Psoas muscle (tissue), 8 donors: ENCODE measurements around the gene ACTBL2. TPM values are rescaled to one million over a fixed set of nuclear protein-coding genes. Genes with fewer than 3 reads are reported as not detected.

ENCODE experiments used
- ATAC-seq, 4 donors: fragments of 200-7000 bp; cut with Tn5 transposase; one replicate each; pipeline ENCODE4 v1.9.1; 2020; ENCODE audit warnings: moderate library complexity in 3 of 4, mild to moderate bottlenecking in 2 of 4
- DNase-seq, 2 donors: peaks; one replicate each; pipeline ENCODE4 v3.0.0-alpha.2; 2020
- H3K27ac ChIP-seq: fragments of 200-600 bp; one replicate; pipeline ENCODE4 v1.8.0; 2022
- H3K27me3 ChIP-seq, 3 donors: fragments of 200-600 bp in 1 of 3; one replicate each; pipeline versions ENCODE4 v1.6.1 to v1.8.0; 2013 to 2022; ENCODE audit warnings: low read length in 2 of 3, mild to moderate bottlenecking in 2 of 3, moderate library complexity in 1 of 3; ENCODE audit not compliant: insufficient read depth in 3 of 3
- H3K36me3 ChIP-seq, 2 donors: fragments of 200-600 bp in 1 of 2; one replicate each; pipeline versions ENCODE4 v1.6.1 to v1.8.0; 2013 to 2022; ENCODE audit warnings: low read depth in 1 of 2, mild to moderate bottlenecking in 1 of 2, moderate library complexity in 1 of 2; ENCODE audit not compliant: insufficient read depth in 1 of 2
- H3K4me1 ChIP-seq: fragments of 200-600 bp; one replicate; pipeline ENCODE4 v1.8.0; 2022
- H3K4me3 ChIP-seq: fragments of 200-600 bp; one replicate; pipeline ENCODE4 v1.8.0; 2022; ENCODE audit warnings: mild to moderate bottlenecking
- H3K9me3 ChIP-seq: fragments of 200-600 bp; one replicate; pipeline ENCODE4 v1.8.0; 2022
- WGBS, 3 donors: extraction: QIAGEN DNeasy Blood & Tissue Kit; methylation state at CpG; one replicate each; pipeline versions ENCODE4 v1.1.6 to v1.1.7; 2013; 5-methylcytosine and 5-hydroxymethylcytosine counted together
- intact Hi-C, 2 donors: fragments of 100-400 bp; cut with DNase I; formaldehyde crosslinking; loops; one replicate each; pipeline versions ENCODE4 v1.11.0 to v1.14.2; 2022
- polyA plus RNA-seq, 3 donors: library from polyadenylated mRNA; stranded (reverse); fragments of 200-250 nt; gene quantifications; one replicate each; pipeline ENCODE4 v1.2.3, GENCODE V29; 2013
- total RNA-seq, 4 donors: library from RNA; stranded (reverse); fragmentation: NEBNext Ultra II Directional in 2 of 4; extraction: Animal tissue kit (Norgen Biotek cat#: 25700) in 2 of 4; gene quantifications; one replicate each; pipeline versions ENCODE4 v1.2.1 to v1.2.4, GENCODE V29; 2021 to 2023
- TF ChIP-seq, protein P1 (sequence below): fragments of 200-600 bp; IDR thresholded peaks from one replicate; pipeline ENCODE4 v1.8.0; 2022; ENCODE audit warnings: antibody characterized with exemption
- donor health status: healthy with polysubstance abuse.
- donor health status: DM: no; HTN: no; CAD: no; lungs with moderate emphysema.
- donor health status: Bipolar disorder and iron deficiency.
- donor health status: healthy.
- donor health status: DM: yes; HTN: yes; CAD: no.
- donor health status: DM: no; HTN: no; CAD: no.
- donor health status: DM: no; HTN: no; CAD: no.
- donor health status: DM: yes; HTN: yes; CAD: no.

ACTBL2 gene
- total and polyA plus RNA-seq, 7 donors, result not detected

DNA sequence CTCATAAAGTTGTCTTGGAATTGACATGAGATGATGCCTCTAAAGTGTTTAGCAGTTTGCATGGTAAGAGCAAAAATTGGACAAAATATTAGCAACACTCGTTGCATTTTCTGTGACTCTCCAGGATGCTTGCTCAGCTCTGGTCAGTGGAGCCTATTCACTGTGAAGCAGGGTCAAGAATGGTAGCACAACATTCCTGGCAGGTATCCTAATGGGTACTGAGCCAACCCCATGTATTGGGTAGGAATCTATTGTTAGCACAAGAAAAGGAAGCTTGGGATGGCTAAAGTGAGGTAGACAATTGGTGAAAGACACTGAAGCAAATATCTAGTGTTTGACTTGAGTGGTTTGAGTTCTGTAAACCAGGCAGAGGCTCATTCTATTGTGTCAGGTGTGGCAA, 10.4 kb upstream of the ACTBL2 start:
- intact Hi-C loops, result no loop called here
- TF ChIP-seq, protein P1, sequence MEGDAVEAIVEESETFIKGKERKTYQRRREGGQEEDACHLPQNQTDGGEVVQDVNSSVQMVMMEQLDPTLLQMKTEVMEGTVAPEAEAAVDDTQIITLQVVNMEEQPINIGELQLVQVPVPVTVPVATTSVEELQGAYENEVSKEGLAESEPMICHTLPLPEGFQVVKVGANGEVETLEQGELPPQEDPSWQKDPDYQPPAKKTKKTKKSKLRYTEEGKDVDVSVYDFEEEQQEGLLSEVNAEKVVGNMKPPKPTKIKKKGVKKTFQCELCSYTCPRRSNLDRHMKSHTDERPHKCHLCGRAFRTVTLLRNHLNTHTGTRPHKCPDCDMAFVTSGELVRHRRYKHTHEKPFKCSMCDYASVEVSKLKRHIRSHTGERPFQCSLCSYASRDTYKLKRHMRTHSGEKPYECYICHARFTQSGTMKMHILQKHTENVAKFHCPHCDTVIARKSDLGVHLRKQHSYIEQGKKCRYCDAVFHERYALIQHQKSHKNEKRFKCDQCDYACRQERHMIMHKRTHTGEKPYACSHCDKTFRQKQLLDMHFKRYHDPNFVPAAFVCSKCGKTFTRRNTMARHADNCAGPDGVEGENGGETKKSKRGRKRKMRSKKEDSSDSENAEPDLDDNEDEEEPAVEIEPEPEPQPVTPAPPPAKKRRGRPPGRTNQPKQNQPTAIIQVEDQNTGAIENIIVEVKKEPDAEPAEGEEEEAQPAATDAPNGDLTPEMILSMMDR, result no peak
- no peak for DNase-seq
- Histone ChIP-seq H3K4me3 (no peak overlapping the region), H3K4me1 (no peaks in the 10 kb centered on the region), H3K27me3 (no peaks in the 10 kb centered on the region), H3K9me3 (no peaks in the 10 kb centered on the region), H3K27ac (no peak overlapping the region), H3K36me3 (no peaks in the 10 kb centered on the region)
- WGBS, 3 donors, result 58 to 67% (median 59%) methylated on average over 1 of the region's 1 CpG
- ATAC-seq, result no peak

GRCh38 chr5:57492632-57493031, 10.0 kb upstream of the ACTBL2 start:
- intact Hi-C loops, result no loop called here
- no peak for ATAC-seq
- TF ChIP-seq, protein P1, result no peak
- no peaks in the 10 kb centered on the region for H3K9me3 ChIP-seq
- no peak overlapping the region for H3K27ac ChIP-seq
- no peak overlapping the region for H3K4me3 ChIP-seq
- no peaks in the 10 kb centered on the region for H3K27me3 ChIP-seq
- H3K36me3 ChIP-seq, result no peaks in the 10 kb centered on the region
- WGBS, 3 donors, result 87 to 91% (median 87%) methylated on average over 3 of the region's 3 CpGs
- no peaks in the 10 kb centered on the region for H3K4me1 ChIP-seq
- no peak for DNase-seq

- Histone ChIP-seq H3K27ac (no peak overlapping the region), H3K4me3 (no peak overlapping the region), H3K9me3 (no peaks in the 10 kb centered on the region), H3K4me1 (no peaks in the 10 kb centered on the region), H3K27me3 (no peaks in the 10 kb centered on the region), H3K36me3 (no peaks in the 10 kb centered on the region)
- WGBS, 3 donors, result 88 to 89% (median 89%) methylated on average over 5 of the region's 5 CpGs
- DNase-seq (no peak), ATAC-seq (no peak)
- intact Hi-C loops, result no loop called here
- TF ChIP-seq, protein P1, result no peak
Observed at GRCh38 chr5:57491369-57491965, 8.9 kb upstream of the ACTBL2 start.

DNA sequence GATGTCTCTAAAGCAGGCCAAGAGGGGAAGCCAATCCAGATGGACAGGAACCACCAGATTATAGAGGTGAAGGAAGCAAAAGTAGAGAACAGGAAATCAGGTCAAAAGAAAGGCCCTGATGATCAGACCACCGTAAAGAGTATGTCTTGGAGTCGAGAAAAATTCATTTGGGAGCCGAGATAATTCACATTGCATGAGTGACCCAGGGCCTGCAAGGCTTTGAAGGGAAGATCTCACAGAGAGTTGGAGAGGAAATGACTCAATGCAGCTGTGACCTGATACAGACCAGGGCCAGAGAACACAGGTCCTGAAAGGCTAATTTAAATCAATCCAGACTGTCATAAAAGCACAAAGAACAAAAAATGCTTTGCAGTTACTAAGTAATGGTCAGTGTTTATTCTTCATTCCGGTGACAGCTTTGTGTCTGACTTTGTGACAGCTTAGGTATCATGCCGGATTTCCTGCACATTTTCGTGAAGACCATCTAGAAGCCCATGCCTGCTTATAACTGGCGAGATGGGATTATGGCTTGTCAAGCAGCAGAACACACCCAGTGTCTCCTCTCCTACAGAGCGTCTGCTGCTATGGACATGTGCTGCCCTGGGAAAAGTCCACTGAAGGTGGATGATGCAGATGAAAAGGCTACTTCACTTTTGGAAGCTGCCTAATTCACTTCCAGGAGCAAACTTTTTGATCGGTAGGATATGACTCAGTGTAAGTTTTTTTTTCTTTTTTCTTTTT, 5.8 kb upstream of the ACTBL2 start:
- ATAC-seq (peak in 1 of 4 donors; percentile 54), DNase-seq (no peak)
- intact Hi-C loops, result loop anchor here in 1 of 2 donors (5.0 kb wide), 1 partner anchor 191 kb away; no protein-coding TSS in a partner anchor
- TF ChIP-seq, protein P1, result no peak
- Histone ChIP-seq H3K27ac (no peak overlapping the region), H3K36me3 (no peaks in the 10 kb centered on the region), H3K9me3 (no peaks in the 10 kb centered on the region), H3K27me3 (no peaks in the 10 kb centered on the region), H3K4me3 (no peak overlapping the region), H3K4me1 (no peaks in the 10 kb centered on the region)
- 62 to 64% (median 62%) methylated on average over 9 of the region's 9 CpGs for WGBS, 3 donors
